GM19438 (cell line): ENCODE results near the gene AP1G1.
"Not testable (repeated sequence)": the region's sequence is repeated elsewhere in the genome, so short reads cannot be mapped to it uniquely, and the experiment has no call there.

ENCODE experiments used
- ATAC-seq: cut with Tn5 transposase; IDR thresholded peaks from one replicate; pipeline ENCODE4 v1.9.1; 2021; ENCODE audit warnings: low read depth; ENCODE audit not compliant: unreplicated experiment

AP1G1 gene

GRCh38 chr16:71811261-71811803 is 2.7 kb upstream of the AP1G1 start:
- ATAC-seq = no peak

- not testable (repeated sequence) for ATAC-seq
Observed at GRCh38 chr16:71810155-71810530, 1.5 kb upstream of the AP1G1 start.

GRCh38 chr16:71807905-71808592 is 585 bp downstream of the AP1G1 start:
- ATAC-seq = peak; percentile 29

- ATAC-seq = no peak
Observed at GRCh38 chr16:71803305-71803690, 5.3 kb downstream of the AP1G1 start.

GRCh38 chr16:71796501-71797097 is 12.0 kb downstream of the AP1G1 start:
- no peak for ATAC-seq

GRCh38 chr16:71794943-71795342 is 13.7 kb downstream of the AP1G1 start:
- no peak for ATAC-seq

- ATAC-seq = no peak
Observed at GRCh38 chr16:71794018-71794417, 14.6 kb downstream of the AP1G1 start.

GRCh38 chr16:71792176-71792575 is 16.5 kb downstream of the AP1G1 start:
- ATAC-seq = no peak

GRCh38 chr16:71790329-71790728 is 18.3 kb downstream of the AP1G1 start:
- ATAC-seq = not testable (repeated sequence)

GRCh38 chr16:71789136-71789535 is 19.5 kb downstream of the AP1G1 start:
- no peak for ATAC-seq

- no peak for ATAC-seq
Observed at GRCh38 chr16:71788578-71788977, 20.1 kb downstream of the AP1G1 start.

- ATAC-seq = not testable (repeated sequence)
Observed at GRCh38 chr16:71785143-71785542, 23.5 kb downstream of the AP1G1 start.

GRCh38 chr16:71784093-71784492 is 24.5 kb downstream of the AP1G1 start:
- no peak for ATAC-seq

GRCh38 chr16:71781741-71782140 is 26.9 kb downstream of the AP1G1 start:
- ATAC-seq = no peak

GRCh38 chr16:71780521-71781089 is 28.0 kb downstream of the AP1G1 start:
- ATAC-seq = no peak

GRCh38 chr16:71778780-71779179 is 29.9 kb downstream of the AP1G1 start:
- no peak for ATAC-seq

- no peak for ATAC-seq
Observed at GRCh38 chr16:71777329-71777728, 31.3 kb downstream of the AP1G1 start.

- no peak for ATAC-seq
Observed at GRCh38 chr16:71775949-71776348, 32.7 kb downstream of the AP1G1 start.

- no peak for ATAC-seq
Observed at GRCh38 chr16:71771571-71771970, 37.1 kb downstream of the AP1G1 start.

- no peak for ATAC-seq
Observed at GRCh38 chr16:71769222-71769621, 39.4 kb downstream of the AP1G1 start.

GRCh38 chr16:71767060-71767900 is 41.4 kb downstream of the AP1G1 start:
- ATAC-seq = no peak
